Measurements from ENCODE around the gene TSHB.

The TSHB gene

DNA sequence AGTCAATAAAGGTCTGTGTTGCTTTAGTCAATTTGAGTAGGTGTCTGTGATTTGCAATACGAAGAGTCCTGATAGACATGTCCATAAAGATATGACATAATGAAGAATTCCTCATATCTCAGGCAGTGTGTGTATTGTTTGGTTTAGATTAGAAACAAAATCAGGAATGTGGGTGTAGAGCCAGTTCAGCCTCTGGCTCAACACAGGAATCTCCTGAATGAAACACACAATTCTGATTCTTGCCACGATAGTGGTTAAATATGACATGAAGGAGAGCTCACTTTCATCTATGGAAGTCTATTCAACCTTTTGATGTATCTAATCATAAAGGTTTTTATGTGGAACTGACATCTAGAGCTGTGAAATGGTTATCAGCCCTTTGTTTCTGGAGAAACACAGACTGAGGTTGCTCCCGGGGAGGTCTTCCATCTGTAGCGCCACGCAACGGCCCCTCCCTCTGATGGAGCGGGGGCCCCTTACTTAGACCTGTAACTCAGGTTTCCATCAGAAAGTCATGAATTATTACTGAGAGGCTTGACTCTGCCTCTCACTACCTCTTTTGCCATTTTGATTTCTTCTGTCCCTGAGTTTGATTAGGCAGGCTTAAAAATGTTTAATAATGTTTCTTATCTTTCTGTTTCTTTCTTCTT lies 40.2 kb downstream of the TSHB start:
- Histone ChIP-seq H4K20me1 (ENCODE audit: control insufficient read depth, insufficient read depth, low read depth, low read length) (no peaks in the 10 kb centered on the region), H3K27me3 (ENCODE audit: control insufficient read depth, low read length) (no peaks in the 10 kb centered on the region), H3K27ac (ENCODE audit: low read depth, low read length) (no peak overlapping the region), H3K4me1 (ENCODE audit: control insufficient read depth, low read length) (no peaks in the 10 kb centered on the region), H3F3A (ENCODE audit: control insufficient read depth, insufficient read depth) (no peaks in the 10 kb centered on the region), H3K79me2 (ENCODE audit: control insufficient read depth, low read length) (no peaks in the 10 kb centered on the region), H3K9me2 (replicated peaks; ENCODE audit: control insufficient read depth, low read length) (no peaks in the 10 kb centered on the region), H3K9me3 (ENCODE audit: control insufficient read depth, insufficient read depth, low read length) (no peaks in the 10 kb centered on the region), H3K4me2 (ENCODE audit: low read length) (no peak overlapping the region), H3K36me3 (ENCODE audit: control insufficient read depth, low read length) (no peaks in the 10 kb centered on the region), H3K4me3 (ENCODE audit: low read length) (no peak overlapping the region)
- no peak for TF ChIP-seq EZH2phosphoT487 (IDR thresholded peaks at IDR 0.05; ENCODE audit: borderline replicate concordance, low read length)

DNA sequence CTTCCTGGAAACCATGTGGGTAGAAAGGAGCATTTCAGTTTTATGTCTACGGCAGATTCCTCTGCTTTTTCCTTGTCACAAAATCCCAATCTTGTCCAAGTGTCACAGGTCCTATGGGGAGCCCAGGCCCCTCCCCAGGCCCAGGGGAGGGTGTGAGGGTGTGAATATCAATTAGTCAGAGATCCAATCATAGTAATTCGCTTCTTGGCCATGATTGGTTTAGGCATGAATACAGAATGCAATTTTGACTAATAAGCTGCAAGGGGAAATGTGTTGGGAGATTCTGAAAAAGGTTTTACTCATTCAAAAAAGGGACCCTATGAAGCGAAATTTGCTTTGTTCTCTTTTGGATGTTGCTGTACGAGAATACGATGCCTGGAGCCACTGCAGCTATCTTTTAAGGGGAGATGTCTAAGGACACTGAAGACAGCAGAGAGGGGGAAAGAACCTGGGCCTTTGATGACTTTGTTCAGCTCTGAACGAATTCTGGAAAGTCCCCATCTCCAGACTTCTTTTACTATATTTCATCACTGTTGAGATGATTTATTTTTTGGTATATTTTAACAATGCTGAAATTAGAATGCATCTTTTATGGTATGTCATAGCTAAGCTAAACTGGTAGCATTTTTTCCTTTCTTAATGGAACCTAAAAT lies 41.5 kb downstream of the TSHB start:
- H3K36me3 ChIP-seq (ENCODE audit: control insufficient read depth, low read length) = no peaks in the 10 kb centered on the region
- H3K4me1 ChIP-seq (ENCODE audit: control insufficient read depth, low read length) = no peaks in the 10 kb centered on the region
- no peak overlapping the region for H3K27ac ChIP-seq (ENCODE audit: low read depth, low read length)
- H3K4me3 ChIP-seq (ENCODE audit: low read length) = no peak overlapping the region
- H3K79me2 ChIP-seq (ENCODE audit: control insufficient read depth, low read length) = no peaks in the 10 kb centered on the region
- no peaks in the 10 kb centered on the region for H3F3A ChIP-seq (ENCODE audit: control insufficient read depth, insufficient read depth)
- H4K20me1 ChIP-seq (ENCODE audit: control insufficient read depth, insufficient read depth, low read depth, low read length) = no peaks in the 10 kb centered on the region
- no peak overlapping the region for H3K4me2 ChIP-seq (ENCODE audit: low read length)
- H3K9me2 ChIP-seq (replicated peaks; ENCODE audit: control insufficient read depth, low read length) = no peaks in the 10 kb centered on the region
- no peaks in the 10 kb centered on the region for H3K9me3 ChIP-seq (ENCODE audit: control insufficient read depth, insufficient read depth, low read length)
- no peaks in the 10 kb centered on the region for H3K27me3 ChIP-seq (ENCODE audit: control insufficient read depth, low read length)
- TF ChIP-seq EZH2phosphoT487 (IDR thresholded peaks at IDR 0.05; ENCODE audit: borderline replicate concordance, low read length) = no peak

DNA sequence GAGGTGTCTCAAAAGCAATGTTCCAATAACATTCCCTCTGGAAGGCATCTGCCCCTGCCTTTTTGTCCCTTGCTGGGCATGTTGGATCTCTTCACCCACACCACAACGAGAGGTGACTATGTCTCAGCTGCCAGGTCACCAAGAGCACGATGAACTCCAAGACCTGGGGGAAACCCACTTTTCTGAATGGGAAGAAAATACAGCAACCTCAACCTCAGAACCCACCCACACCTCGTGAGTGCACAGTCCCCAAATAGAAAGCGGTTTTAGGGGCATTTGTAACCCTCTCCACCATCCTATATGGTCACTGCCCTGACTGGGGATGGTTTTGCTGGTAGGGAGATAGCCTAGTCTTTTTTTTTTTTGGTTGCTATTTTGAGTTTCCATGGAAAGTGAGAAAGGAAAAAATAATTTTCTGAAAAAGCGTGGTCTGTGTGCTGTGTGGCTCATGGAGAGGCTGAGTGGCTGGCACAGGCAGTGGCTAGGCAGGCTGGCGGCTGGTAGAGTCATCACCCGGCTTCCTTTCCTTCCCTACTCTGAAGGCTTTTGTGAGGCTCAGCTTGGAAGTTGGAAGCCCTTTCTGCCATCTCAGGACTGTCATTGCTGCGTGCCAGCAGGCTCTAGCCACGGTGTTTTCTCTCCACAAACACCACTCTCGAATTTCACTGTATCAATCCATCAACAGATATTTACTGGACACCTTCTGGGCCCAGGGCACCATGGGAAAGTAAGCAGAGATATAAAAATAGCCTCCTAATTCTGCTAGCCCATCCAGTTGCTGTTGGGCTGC lies 43.9 kb downstream of the TSHB start:
- no peaks in the 10 kb centered on the region for H3K79me2 ChIP-seq (ENCODE audit: control insufficient read depth, low read length)
- no peaks in the 10 kb centered on the region for H3K4me1 ChIP-seq (ENCODE audit: control insufficient read depth, low read length)
- H3K27me3 ChIP-seq (ENCODE audit: control insufficient read depth, low read length) = no peaks in the 10 kb centered on the region
- H3K4me2 ChIP-seq (ENCODE audit: low read length) = no peak overlapping the region
- no peak overlapping the region for H3K27ac ChIP-seq (ENCODE audit: low read depth, low read length)
- H3K9me2 ChIP-seq (replicated peaks; ENCODE audit: control insufficient read depth, low read length) = no peaks in the 10 kb centered on the region
- no peak for TF ChIP-seq EZH2phosphoT487 (IDR thresholded peaks at IDR 0.05; ENCODE audit: borderline replicate concordance, low read length)
- TF ChIP-seq, protein P1, sequence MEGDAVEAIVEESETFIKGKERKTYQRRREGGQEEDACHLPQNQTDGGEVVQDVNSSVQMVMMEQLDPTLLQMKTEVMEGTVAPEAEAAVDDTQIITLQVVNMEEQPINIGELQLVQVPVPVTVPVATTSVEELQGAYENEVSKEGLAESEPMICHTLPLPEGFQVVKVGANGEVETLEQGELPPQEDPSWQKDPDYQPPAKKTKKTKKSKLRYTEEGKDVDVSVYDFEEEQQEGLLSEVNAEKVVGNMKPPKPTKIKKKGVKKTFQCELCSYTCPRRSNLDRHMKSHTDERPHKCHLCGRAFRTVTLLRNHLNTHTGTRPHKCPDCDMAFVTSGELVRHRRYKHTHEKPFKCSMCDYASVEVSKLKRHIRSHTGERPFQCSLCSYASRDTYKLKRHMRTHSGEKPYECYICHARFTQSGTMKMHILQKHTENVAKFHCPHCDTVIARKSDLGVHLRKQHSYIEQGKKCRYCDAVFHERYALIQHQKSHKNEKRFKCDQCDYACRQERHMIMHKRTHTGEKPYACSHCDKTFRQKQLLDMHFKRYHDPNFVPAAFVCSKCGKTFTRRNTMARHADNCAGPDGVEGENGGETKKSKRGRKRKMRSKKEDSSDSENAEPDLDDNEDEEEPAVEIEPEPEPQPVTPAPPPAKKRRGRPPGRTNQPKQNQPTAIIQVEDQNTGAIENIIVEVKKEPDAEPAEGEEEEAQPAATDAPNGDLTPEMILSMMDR (IDR thresholded peaks at IDR 0.05; ENCODE audit: low read depth, low read length, poor library complexity, severe bottlenecking) = no peak
- H3K9me3 ChIP-seq (ENCODE audit: control insufficient read depth, insufficient read depth, low read length) = no peaks in the 10 kb centered on the region
- H3F3A ChIP-seq (ENCODE audit: control insufficient read depth, insufficient read depth) = no peaks in the 10 kb centered on the region
- H3K4me3 ChIP-seq (ENCODE audit: low read length) = no peak overlapping the region
- no peaks in the 10 kb centered on the region for H4K20me1 ChIP-seq (ENCODE audit: control insufficient read depth, insufficient read depth, low read depth, low read length)
- no peaks in the 10 kb centered on the region for H3K36me3 ChIP-seq (ENCODE audit: control insufficient read depth, low read length)

DNA sequence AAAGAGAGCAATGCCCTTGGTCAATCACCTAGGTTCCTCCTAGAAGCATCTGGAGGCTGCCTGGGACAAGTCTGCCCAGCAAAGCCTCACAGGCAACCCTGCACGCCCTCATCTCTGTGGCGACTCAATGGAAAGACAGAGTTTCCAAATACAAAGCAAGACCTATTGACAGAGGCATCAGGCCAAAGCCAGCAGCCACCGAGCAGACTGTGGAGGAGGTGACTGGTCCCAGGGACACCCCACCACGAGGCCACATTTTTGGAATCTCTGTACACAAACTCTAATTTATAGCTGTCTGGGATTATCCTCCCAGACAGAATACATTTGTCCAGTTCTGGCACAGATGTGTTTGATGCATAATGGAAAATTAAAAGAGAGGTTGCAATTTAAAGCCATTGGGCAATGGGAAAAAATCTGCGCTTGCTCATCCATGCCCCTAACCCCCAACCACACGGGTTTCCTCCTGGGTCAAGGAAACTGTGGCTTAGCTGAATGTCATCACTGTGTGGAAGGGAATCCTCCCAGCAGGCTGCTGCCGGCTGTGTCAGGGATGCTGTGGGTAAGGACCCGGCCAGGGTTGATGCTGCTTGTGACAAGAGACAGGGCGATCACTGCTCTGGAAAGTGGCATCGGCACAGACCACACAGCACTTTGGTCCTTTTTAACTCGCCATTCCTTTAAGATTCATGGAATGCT lies 45.4 kb downstream of the TSHB start:
- H4K20me1 ChIP-seq (ENCODE audit: control insufficient read depth, insufficient read depth, low read depth, low read length) = no peaks in the 10 kb centered on the region
- H3K4me3 ChIP-seq (ENCODE audit: low read length) = no peak overlapping the region
- no peak overlapping the region for H3K4me2 ChIP-seq (ENCODE audit: low read length)
- no peaks in the 10 kb centered on the region for H3K4me1 ChIP-seq (ENCODE audit: control insufficient read depth, low read length)
- TF ChIP-seq EZH2phosphoT487 (IDR thresholded peaks at IDR 0.05; ENCODE audit: borderline replicate concordance, low read length) = no peak
- TF ChIP-seq, protein P1 (IDR thresholded peaks at IDR 0.05; ENCODE audit: low read depth, low read length, poor library complexity, severe bottlenecking) = no peak
- no peaks in the 10 kb centered on the region for H3K79me2 ChIP-seq (ENCODE audit: control insufficient read depth, low read length)
- H3K9me3 ChIP-seq (ENCODE audit: control insufficient read depth, insufficient read depth, low read length) = no peaks in the 10 kb centered on the region
- no peaks in the 10 kb centered on the region for H3K36me3 ChIP-seq (ENCODE audit: control insufficient read depth, low read length)
- H3F3A ChIP-seq (ENCODE audit: control insufficient read depth, insufficient read depth) = no peaks in the 10 kb centered on the region
- H3K27me3 ChIP-seq (ENCODE audit: control insufficient read depth, low read length) = no peaks in the 10 kb centered on the region
- H3K9me2 ChIP-seq (replicated peaks; ENCODE audit: control insufficient read depth, low read length) = no peaks in the 10 kb centered on the region
- H3K27ac ChIP-seq (ENCODE audit: low read depth, low read length) = no peak overlapping the region

Measured in DOHH2 (cell line).